Immature natural killer cell (primary cell): Measurements from ENCODE around the gene SPATA21. TPM values are rescaled to one million over a fixed set of nuclear protein-coding genes. Genes with fewer than 3 reads are reported as not detected.
"Not testable (repeated sequence)": the region's sequence is repeated elsewhere in the genome, so short reads cannot be mapped to it uniquely, and the experiment has no call there.

ENCODE experiments used
- DNase-seq, 3 donors: peaks; one replicate each; pipeline ENCODE4 v3.0.0; 2022; ENCODE audit warnings: mixed read lengths in 1 of 3
- H3K27ac Mint-ChIP-seq, 6 donors: one replicate each; pipeline ENCODE4 v1.8.0; 2020; ENCODE audit warnings: mixed read lengths in 6 of 6, mild to moderate bottlenecking in 5 of 6, inconsistent platforms in 4 of 6, moderate library complexity in 3 of 6
- H3K27me3 Mint-ChIP-seq, 3 donors: one replicate each; pipeline ENCODE4 v1.8.0; 2020 to 2021; ENCODE audit warnings: low read depth in 3 of 3, mild to moderate bottlenecking in 3 of 3, mixed read lengths in 3 of 3, moderate library complexity in 3 of 3, inconsistent platforms in 1 of 3
- H3K36me3 Mint-ChIP-seq, 3 donors: one replicate each; pipeline ENCODE4 v1.8.0; 2020; ENCODE audit warnings: mixed read lengths in 3 of 3, inconsistent platforms in 2 of 3, mild to moderate bottlenecking in 2 of 3
- H3K4me1 Mint-ChIP-seq, 2 donors: one replicate each; pipeline ENCODE4 v1.8.0; 2020; ENCODE audit warnings: inconsistent platforms in 2 of 2, mild to moderate bottlenecking in 2 of 2, mixed read lengths in 2 of 2, moderate library complexity in 1 of 2
- H3K4me3 Mint-ChIP-seq, 5 donors: one replicate each; pipeline ENCODE4 v1.8.0; 2020; ENCODE audit warnings: mild to moderate bottlenecking in 5 of 5, mixed read lengths in 5 of 5, inconsistent platforms in 3 of 5, moderate library complexity in 3 of 5
- H3K9me3 Mint-ChIP-seq, 6 donors: one replicate each; pipeline ENCODE4 v1.8.0; 2020; ENCODE audit warnings: mild to moderate bottlenecking in 6 of 6, mixed read lengths in 6 of 6, inconsistent platforms in 4 of 6, moderate library complexity in 3 of 6
- polyA plus RNA-seq, 3 donors: library from polyadenylated mRNA; unstranded; fragments of 300-500 nt; fragmentation: Illumina TruSeq; gene quantifications; one replicate each; pipeline ENCODE4 v1.2.3, GENCODE V29; 2021

SPATA21 gene
- polyA plus RNA-seq, 3 donors from 2014 or later, result not detected

DNA sequence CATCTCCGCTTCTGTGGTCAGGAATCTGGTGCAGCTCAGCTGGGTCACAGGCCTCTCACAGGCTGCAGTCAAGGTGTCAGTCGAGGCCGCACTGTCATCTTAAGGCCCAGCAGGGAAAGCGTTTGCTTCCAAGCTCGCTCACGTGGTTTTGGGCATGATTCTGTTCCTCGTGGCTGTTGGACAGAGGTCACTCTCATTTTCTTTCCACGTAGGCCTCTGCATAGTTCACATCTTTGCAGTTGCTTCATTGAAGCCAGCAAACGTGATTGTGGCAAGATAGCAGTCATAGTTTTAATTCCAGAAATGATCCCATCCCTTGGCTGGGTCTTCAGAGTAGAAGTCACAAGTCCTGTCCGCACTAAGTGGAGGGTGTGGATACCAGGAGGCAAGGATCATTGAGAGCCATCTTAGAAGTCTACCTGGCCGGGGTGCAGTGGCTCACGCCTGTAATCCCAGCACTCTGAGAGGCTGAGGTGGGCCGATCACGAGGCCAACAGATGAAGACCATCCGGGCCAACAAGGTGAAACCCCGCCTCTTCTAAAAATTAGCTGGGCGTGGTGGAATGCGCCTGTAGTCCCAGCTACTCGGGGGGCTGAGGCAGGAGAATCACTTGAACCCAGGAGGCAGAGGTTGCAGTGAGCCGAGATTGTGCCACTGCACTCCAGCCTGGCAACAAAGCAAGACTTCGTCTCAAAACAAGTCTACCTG, 27.8 kb upstream of the SPATA21 start:
- no peak overlapping the region for H3K4me3 Mint-ChIP-seq
- H3K36me3 Mint-ChIP-seq, result peaks cover under 1 to 25% (median 4%) of the 10 kb centered on the region in 3 donors
- no peak for DNase-seq
- peaks cover 0 to 2% (median 0%) of the 10 kb centered on the region in 3 donors for H3K27me3 Mint-ChIP-seq
- no peak overlapping the region for H3K27ac Mint-ChIP-seq
- peaks cover 0 to 3% of the 10 kb centered on the region in 2 donors for H3K4me1 Mint-ChIP-seq
- no peaks in the 10 kb centered on the region for H3K9me3 Mint-ChIP-seq

- peaks cover 4 to 27% (median 11%) of the 10 kb centered on the region in 3 donors for H3K36me3 Mint-ChIP-seq
- DNase-seq, result no peak
- peaks cover 0 to 2% (median 0%) of the 10 kb centered on the region in 3 donors for H3K27me3 Mint-ChIP-seq
- H3K9me3 Mint-ChIP-seq, result no peaks in the 10 kb centered on the region
- H3K4me1 Mint-ChIP-seq, result peaks cover 0 to 5% of the 10 kb centered on the region in 2 donors
- H3K27ac Mint-ChIP-seq, result peak overlapping the region in 3 of 6 donors; percentile 20 to 64 (median 53)
- no peak overlapping the region for H3K4me3 Mint-ChIP-seq
Observed at GRCh38 chr1:16462773-16463330, 25.6 kb upstream of the SPATA21 start.

- DNase-seq, result no peak
- Mint-ChIP-seq H3K27me3 (peaks cover 0 to 2% (median 0%) of the 10 kb centered on the region in 3 donors), H3K4me3 (no peak overlapping the region), H3K9me3 (no peaks in the 10 kb centered on the region), H3K4me1 (peaks cover 2 to 6% of the 10 kb centered on the region in 2 donors), H3K36me3 (peaks cover 4 to 21% (median 11%) of the 10 kb centered on the region in 3 donors), H3K27ac (peak overlapping the region in 4 of 6 donors; percentile 41 to 64 (median 53))
Observed at GRCh38 chr1:16461681-16462080, 24.5 kb upstream of the SPATA21 start.

- H3K4me1 Mint-ChIP-seq, result peaks cover 4 to 11% of the 10 kb centered on the region in 2 donors
- no peaks in the 10 kb centered on the region for H3K9me3 Mint-ChIP-seq
- peaks cover 0 to 4% (median 0%) of the 10 kb centered on the region in 3 donors for H3K27me3 Mint-ChIP-seq
- DNase-seq, result no peak
- peak overlapping the region in 2 of 6 donors; percentile 19 to 35 for H3K27ac Mint-ChIP-seq
- H3K4me3 Mint-ChIP-seq, result no peak overlapping the region
- peaks cover 0 to 27% (median 15%) of the 10 kb centered on the region in 3 donors for H3K36me3 Mint-ChIP-seq
Observed at GRCh38 chr1:16459352-16459925, 22.2 kb upstream of the SPATA21 start.

GRCh38 chr1:16458831-16459230, 21.6 kb upstream of the SPATA21 start:
- H3K9me3 Mint-ChIP-seq, result no peaks in the 10 kb centered on the region
- no peak overlapping the region for H3K4me3 Mint-ChIP-seq
- H3K4me1 Mint-ChIP-seq, result peaks cover 4 to 11% of the 10 kb centered on the region in 2 donors
- peaks cover 0 to 27% (median 15%) of the 10 kb centered on the region in 3 donors for H3K36me3 Mint-ChIP-seq
- no peak for DNase-seq
- peak overlapping the region in 2 of 6 donors; percentile 39 to 48 for H3K27ac Mint-ChIP-seq
- H3K27me3 Mint-ChIP-seq, result peaks cover 0 to 4% (median 0%) of the 10 kb centered on the region in 3 donors

DNA sequence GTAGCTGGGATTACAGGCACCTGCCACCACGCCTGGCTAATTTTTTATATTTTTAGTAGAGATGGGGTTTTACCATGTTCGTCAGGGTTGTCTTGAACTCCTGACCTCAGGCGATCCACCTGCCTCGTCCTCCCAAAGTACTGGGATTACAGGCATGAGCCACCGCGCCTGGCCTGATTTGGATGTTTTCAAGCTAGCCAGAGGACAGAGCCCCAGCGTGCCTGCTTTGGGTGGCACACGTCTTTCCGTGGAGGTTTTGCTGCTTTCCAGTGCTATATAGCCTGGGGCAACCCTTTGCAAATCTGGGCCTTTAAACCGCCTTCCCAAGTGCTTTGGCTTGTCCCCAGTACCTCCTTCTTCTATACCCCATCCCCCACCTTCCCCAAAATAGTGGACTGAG, 18.9 kb upstream of the SPATA21 start:
- H3K4me3 Mint-ChIP-seq, H3K27me3 Mint-ChIP-seq, H3K9me3 Mint-ChIP-seq, DNase-seq: not testable (repeated sequence)
- Mint-ChIP-seq H3K4me1 (peaks cover 6 to 15% of the 10 kb centered on the region in 2 donors), H3K27ac (peak overlapping the region in 1 of 6 donors; percentile 2), H3K36me3 (peaks cover 7 to 34% (median 25%) of the 10 kb centered on the region in 3 donors)

DNA sequence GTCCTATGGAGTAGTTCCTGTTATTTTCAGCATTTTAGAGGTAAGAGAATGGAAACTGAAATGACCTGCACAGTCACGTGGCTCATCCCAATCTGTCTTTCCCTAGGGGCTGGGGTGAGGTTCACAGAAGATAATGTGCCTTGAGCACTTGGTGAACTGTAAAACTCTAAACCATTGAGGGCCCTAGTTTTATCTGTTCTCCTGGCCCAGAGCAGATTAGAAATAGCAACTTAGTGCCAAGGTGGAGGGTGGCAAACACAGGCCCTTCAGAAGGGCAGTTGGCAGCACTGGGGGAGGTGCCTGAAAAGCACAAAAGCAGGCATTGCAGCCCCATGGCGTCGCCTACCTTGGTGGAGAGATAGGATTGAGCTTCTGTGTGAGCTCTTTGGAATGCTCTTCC, 17.7 kb upstream of the SPATA21 start:
- peaks cover 12 to 31% (median 27%) of the 10 kb centered on the region in 3 donors for H3K36me3 Mint-ChIP-seq
- H3K27me3 Mint-ChIP-seq, H3K9me3 Mint-ChIP-seq, DNase-seq, H3K4me3 Mint-ChIP-seq: not testable (repeated sequence)
- H3K4me1 Mint-ChIP-seq, result peaks cover 7 to 19% of the 10 kb centered on the region in 2 donors
- H3K27ac Mint-ChIP-seq, result peak overlapping the region in 2 of 6 donors; percentile 24 to 39

- H3K9me3 Mint-ChIP-seq, result no peaks in the 10 kb centered on the region
Observed at GRCh38 chr1:16451841-16452528, 14.8 kb upstream of the SPATA21 start.

DNA sequence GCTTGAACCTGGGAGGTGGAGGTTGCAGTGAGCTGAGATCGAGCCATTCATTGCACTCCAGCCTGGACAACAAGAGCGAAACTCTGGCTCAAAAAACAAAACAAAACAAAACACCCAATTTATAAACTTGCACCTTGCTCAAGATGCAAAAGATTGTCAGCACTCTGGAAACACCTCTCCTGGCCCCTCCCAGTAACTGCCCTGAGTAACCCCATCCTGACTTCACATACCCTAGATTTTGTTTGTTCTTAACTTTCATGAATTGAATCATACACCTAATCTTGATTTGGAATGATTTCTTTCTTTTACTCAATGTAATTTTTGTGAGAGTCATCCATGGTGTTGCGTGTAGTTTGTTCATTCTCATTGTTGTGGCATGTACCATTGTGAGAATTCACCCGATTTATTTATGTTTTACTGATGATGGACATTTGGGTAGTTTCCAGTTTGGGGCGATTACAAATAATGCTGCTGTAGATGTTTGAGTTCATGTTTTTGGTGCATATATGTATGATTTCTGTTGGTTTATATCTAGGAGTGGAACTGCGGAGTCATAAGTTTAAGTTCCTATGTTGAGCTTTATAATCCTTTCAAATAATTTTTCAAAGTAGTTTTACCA, 13.7 kb upstream of the SPATA21 start:
- peaks cover 25 to 43% (median 26%) of the 10 kb centered on the region in 3 donors for H3K36me3 Mint-ChIP-seq
- H3K9me3 Mint-ChIP-seq, result no peaks in the 10 kb centered on the region
- DNase-seq, result no peak
- peak overlapping the region in 4 of 6 donors; percentile 1 to 68 (median 10) for H3K27ac Mint-ChIP-seq
- H3K4me3 Mint-ChIP-seq, result no peak overlapping the region
- peaks cover 0 to 1% (median 0%) of the 10 kb centered on the region in 3 donors for H3K27me3 Mint-ChIP-seq
- peaks cover 10 to 29% of the 10 kb centered on the region in 2 donors for H3K4me1 Mint-ChIP-seq

More at GRCh38 chr1:16451841-16452528, 14.8 kb upstream of the SPATA21 start:
- Mint-ChIP-seq H3K4me1 (peaks cover 11 to 35% of the 10 kb centered on the region in 2 donors), H3K36me3 (peaks cover 26 to 43% (median 29%) of the 10 kb centered on the region in 3 donors), H3K27me3 (peaks cover 0 to 2% (median 0%) of the 10 kb centered on the region in 3 donors), H3K27ac (peak overlapping the region in 2 of 6 donors; percentile 19 to 29), H3K4me3 (no peak overlapping the region)
- DNase-seq, result no peak

DNA sequence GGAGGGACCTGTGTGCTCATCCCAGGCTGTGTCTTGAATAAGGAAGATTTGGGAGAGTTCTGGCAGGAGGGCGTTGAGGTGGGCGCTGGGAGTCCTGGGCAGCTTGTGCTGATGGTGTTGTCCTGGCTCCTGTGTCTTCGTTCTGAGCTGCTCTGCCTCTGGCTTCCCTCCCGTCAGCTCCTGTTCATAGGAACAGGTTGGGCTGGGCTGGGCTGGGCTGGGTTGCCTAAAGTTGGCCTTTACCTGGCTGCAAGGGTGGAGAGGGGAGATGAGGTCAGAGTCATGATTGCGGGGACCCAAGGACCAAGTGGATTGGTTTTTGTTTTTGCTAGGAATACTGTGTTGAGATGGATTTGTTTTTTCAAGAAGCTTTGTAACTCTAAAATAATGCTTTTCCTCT, 12.4 kb upstream of the SPATA21 start:
- peaks cover 11 to 29% of the 10 kb centered on the region in 2 donors for H3K4me1 Mint-ChIP-seq
- peaks cover 0 to 1% (median 0%) of the 10 kb centered on the region in 3 donors for H3K27me3 Mint-ChIP-seq

GRCh38 chr1:16449065-16449464, 11.8 kb upstream of the SPATA21 start:
- peaks cover 13 to 34% of the 10 kb centered on the region in 2 donors for H3K4me1 Mint-ChIP-seq
- H3K27ac Mint-ChIP-seq, result peak overlapping the region in 5 of 6 donors; percentile 12 to 76 (median 37)
- peaks cover 0 to 1% (median 0%) of the 10 kb centered on the region in 3 donors for H3K27me3 Mint-ChIP-seq
- H3K9me3 Mint-ChIP-seq, result no peaks in the 10 kb centered on the region
- DNase-seq, result no peak
- peaks cover 25 to 41% (median 26%) of the 10 kb centered on the region in 3 donors for H3K36me3 Mint-ChIP-seq
- H3K4me3 Mint-ChIP-seq, result no peak overlapping the region

More for the DNA sequence above, 12.4 kb upstream of the SPATA21 start:
- Mint-ChIP-seq H3K9me3 (no peaks in the 10 kb centered on the region), H3K36me3 (peaks cover 25 to 38% (median 26%) of the 10 kb centered on the region in 3 donors), H3K4me3 (no peak overlapping the region), H3K27ac (peak overlapping the region in 3 of 6 donors; percentile 12 to 62 (median 30))
- no peak for DNase-seq

GRCh38 chr1:16447641-16448040, 10.4 kb upstream of the SPATA21 start:
- H3K36me3 Mint-ChIP-seq, result peaks cover 25 to 41% (median 26%) of the 10 kb centered on the region in 3 donors
- no peak overlapping the region for H3K4me3 Mint-ChIP-seq
- no peak for DNase-seq
- peak overlapping the region in 1 of 6 donors; percentile 68 for H3K27ac Mint-ChIP-seq
- H3K4me1 Mint-ChIP-seq, result peaks cover 18 to 47% of the 10 kb centered on the region in 2 donors
- H3K27me3 Mint-ChIP-seq, result peaks cover 0 to 1% (median 0%) of the 10 kb centered on the region in 3 donors
- H3K9me3 Mint-ChIP-seq, result no peaks in the 10 kb centered on the region

- Mint-ChIP-seq H3K36me3 (peaks cover 15 to 32% (median 18%) of the 10 kb centered on the region in 3 donors), H3K27ac (no peak overlapping the region), H3K27me3 (peaks cover under 1 to 7% (median 2%) of the 10 kb centered on the region in 3 donors), H3K4me1 (peaks cover 29 to 58% of the 10 kb centered on the region in 2 donors), H3K4me3 (no peak overlapping the region), H3K9me3 (no peaks in the 10 kb centered on the region)
- no peak for DNase-seq
Observed at GRCh38 chr1:16446116-16446515, 8.9 kb upstream of the SPATA21 start.
